RWPE2 (cell line): ENCODE measurements around the gene LRP1B.

Experiments used
- ATAC-seq: fragments of 200-7000 bp; cut with Tn5 transposase; 3 replicates; pipeline ENCODE4 v1.9.1; 2021; ENCODE audit warnings: low read depth
- DNase-seq: peaks from one replicate; pipeline ENCODE4 v3.0.0-alpha.2; 2020; ENCODE audit warnings: low spot score
- H3K27ac ChIP-seq: fragments of 450-650 bp; 2 replicates; pipeline ENCODE4 v1.5.1; 2017; ENCODE audit warnings: mild to moderate bottlenecking; ENCODE audit not compliant: poor library complexity, severe bottlenecking
- H3K27me3 ChIP-seq: fragments of 250-450 bp; sonication (Bioruptor Pico); 2 replicates; pipeline ENCODE4 v1.5.1; 2021; ENCODE audit warnings: mild to moderate bottlenecking, moderate library complexity; ENCODE audit not compliant: insufficient read depth, poor library complexity, severe bottlenecking
- H3K36me3 ChIP-seq: fragments of 250-450 bp; sonication (Bioruptor Pico); 2 replicates; pipeline ENCODE4 v1.5.1; 2020; ENCODE audit warnings: low read depth, mild to moderate bottlenecking, moderate library complexity
- H3K4me1 ChIP-seq: fragments of 250-450 bp; sonication (Bioruptor Pico); 2 replicates; pipeline ENCODE4 v1.5.1; 2021; ENCODE audit warnings: mild to moderate bottlenecking, moderate library complexity; ENCODE audit not compliant: insufficient read depth, poor library complexity, severe bottlenecking
- H3K4me3 ChIP-seq: fragments of 250-450 bp; sonication (Bioruptor Pico); 2 replicates; pipeline ENCODE4 v1.5.1; 2021; ENCODE audit warnings: mild to moderate bottlenecking, moderate library complexity; ENCODE audit not compliant: severe bottlenecking
- H3K9me3 ChIP-seq: fragments of 250-450 bp; sonication (Bioruptor Pico); 2 replicates; pipeline ENCODE4 v1.5.1; 2021; ENCODE audit warnings: mild to moderate bottlenecking, moderate library complexity; ENCODE audit not compliant: severe bottlenecking
- CTCF ChIP-seq: fragments of 450-650 bp; IDR thresholded peaks from one replicate; pipeline ENCODE4 v1.5.1; 2017; ENCODE audit warnings: mild to moderate bottlenecking, moderate library complexity; ENCODE audit not compliant: poor library complexity, severe bottlenecking

Gene LRP1B

GRCh38 chr2:141887363-141887762, 243.5 kb downstream of the LRP1B start:
- no peak overlapping the region for H3K4me3 ChIP-seq
- no peaks in the 10 kb centered on the region for H3K36me3 ChIP-seq
- TF ChIP-seq CTCF: no peak
- H3K27me3 ChIP-seq: no peaks in the 10 kb centered on the region
- H3K27ac ChIP-seq: no peak overlapping the region
- no peaks in the 10 kb centered on the region for H3K9me3 ChIP-seq
- DNase-seq: no peak
- no peaks in the 10 kb centered on the region for H3K4me1 ChIP-seq
- ATAC-seq: no peak

GRCh38 chr2:141878016-141878415, 252.8 kb downstream of the LRP1B start:
- TF ChIP-seq CTCF: no peak
- no peak overlapping the region for H3K4me3 ChIP-seq
- H3K27ac ChIP-seq: no peak overlapping the region
- H3K36me3 ChIP-seq: no peaks in the 10 kb centered on the region
- H3K9me3 ChIP-seq: no peaks in the 10 kb centered on the region
- H3K4me1 ChIP-seq: no peaks in the 10 kb centered on the region
- no peak for ATAC-seq
- no peaks in the 10 kb centered on the region for H3K27me3 ChIP-seq
- DNase-seq: no peak

- ATAC-seq (no peak), DNase-seq (no peak)
- Histone ChIP-seq H3K27me3 (no peaks in the 10 kb centered on the region), H3K9me3 (no peaks in the 10 kb centered on the region), H3K4me1 (no peaks in the 10 kb centered on the region), H3K4me3 (no peak overlapping the region), H3K36me3 (no peaks in the 10 kb centered on the region), H3K27ac (no peak overlapping the region)
- TF ChIP-seq CTCF: no peak
Observed at GRCh38 chr2:141871913-141872634, 258.7 kb downstream of the LRP1B start.

GRCh38 chr2:141869572-141869971, 261.2 kb downstream of the LRP1B start:
- no peak for DNase-seq
- no peaks in the 10 kb centered on the region for H3K4me1 ChIP-seq

More at GRCh38 chr2:141869572-141869971, 261.2 kb downstream of the LRP1B start:
- Histone ChIP-seq H3K36me3 (no peaks in the 10 kb centered on the region), H3K9me3 (no peaks in the 10 kb centered on the region), H3K4me3 (no peak overlapping the region), H3K27ac (no peak overlapping the region), H3K27me3 (no peaks in the 10 kb centered on the region)
- ATAC-seq: no peak
- no peak for TF ChIP-seq CTCF
